ENCODE data around the gene TEDC1. TPM values are rescaled to one million over a fixed set of nuclear protein-coding genes. Genes with fewer than 3 reads are reported as not detected.

Gene TEDC1
- total RNA-seq, 1 experiment from 2014 or later = 28.5 TPM

DNA sequence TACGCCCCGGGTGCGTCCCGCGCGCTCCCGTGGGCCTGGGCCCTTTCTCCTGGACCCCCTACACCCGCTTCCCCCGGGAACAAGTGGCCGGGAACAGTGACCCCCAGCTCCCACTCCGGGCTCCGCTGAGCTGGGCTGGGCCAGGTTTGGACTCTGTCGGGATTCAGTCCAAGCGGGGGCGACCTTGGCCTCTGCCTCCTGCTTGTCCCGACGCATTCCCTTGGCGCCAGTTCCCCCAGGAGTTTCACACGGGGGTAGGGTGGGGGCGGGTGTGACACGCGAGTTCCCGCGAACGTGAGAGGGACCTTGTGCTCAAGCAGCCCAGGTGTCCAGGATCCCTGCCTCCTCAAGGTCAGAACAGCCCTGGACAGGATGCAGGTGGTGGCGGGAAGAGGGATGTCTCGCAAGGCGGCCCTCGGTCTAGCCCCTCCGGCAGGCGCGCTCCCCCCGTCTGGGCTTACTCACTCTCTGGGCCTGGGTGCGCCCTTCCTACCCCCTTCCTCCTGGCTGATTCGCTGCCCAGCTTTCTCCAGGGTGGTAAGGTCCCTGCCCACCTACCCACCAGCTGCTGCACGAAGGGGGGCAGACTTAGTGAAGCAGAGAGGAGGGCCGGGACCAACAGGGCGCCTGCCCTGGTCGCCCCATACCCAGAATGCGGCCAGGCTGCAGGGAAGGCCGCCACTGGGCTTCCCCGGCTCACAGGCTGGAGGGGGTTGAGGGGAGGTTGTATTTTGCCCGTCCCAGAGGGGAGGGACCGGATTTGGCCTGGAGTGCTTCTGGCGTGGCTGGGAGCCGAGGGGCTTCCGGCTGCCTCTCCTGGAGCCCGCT, 15.6 kb upstream of the TEDC1 start:
- peak overlapping the region; percentile 45 for H3K4me3 ChIP-seq (ENCODE audit: insufficient read depth, low read depth, low read length)
- H3K27me3 ChIP-seq (ENCODE audit: control insufficient read depth, insufficient read depth, low read length) = peaks cover 57% of the 10 kb centered on the region
- peak; percentile 91 for DNase-seq
- H3K36me3 ChIP-seq (replicated peaks; ENCODE audit: control insufficient read depth, insufficient read depth, low read length) = no peaks in the 10 kb centered on the region

DNA sequence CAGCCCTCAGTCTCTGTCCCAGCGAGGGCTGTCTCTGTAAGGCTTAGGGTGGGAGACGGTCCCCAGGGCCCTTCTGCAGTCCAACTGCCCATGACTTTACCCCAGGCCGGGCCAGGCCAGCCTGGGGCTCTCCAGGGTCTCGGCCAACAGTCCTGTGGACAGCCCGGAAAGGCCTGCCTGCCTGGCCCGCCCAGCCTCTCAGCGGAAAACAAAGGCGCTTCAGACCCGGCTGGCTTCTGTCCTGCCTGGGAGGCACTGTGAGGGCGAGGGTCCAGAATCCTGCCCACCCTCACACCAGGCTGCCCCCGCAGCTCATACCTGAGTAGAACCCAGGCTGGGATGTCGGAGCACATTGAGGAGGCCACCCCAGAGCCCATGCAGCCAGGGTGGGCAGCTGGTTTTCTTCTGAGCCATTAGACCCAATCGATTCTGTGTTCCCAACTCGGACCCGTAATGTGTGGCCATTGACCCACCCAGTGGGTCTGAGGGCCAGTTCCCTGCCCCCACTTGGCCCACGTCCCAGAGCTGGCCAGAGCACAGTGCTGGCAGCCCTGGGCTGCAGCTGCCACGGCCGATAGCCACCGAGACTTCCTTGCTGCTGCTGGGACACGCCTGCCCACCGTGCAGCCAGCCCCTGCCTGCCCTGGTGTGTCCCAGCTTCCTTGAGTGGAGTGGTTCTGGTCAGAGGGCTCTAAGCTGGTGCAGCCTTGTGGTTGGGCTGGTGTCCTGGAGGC, 14.8 kb upstream of the TEDC1 start:
- peaks cover 64% of the 10 kb centered on the region for H3K27me3 ChIP-seq (ENCODE audit: control insufficient read depth, insufficient read depth, low read length)
- peak; percentile 86 for DNase-seq
- peak overlapping the region; percentile 4; the same call in 1 of the 2 replicates for H3K4me3 ChIP-seq (ENCODE audit: insufficient read depth, low read depth, low read length)
- H3K36me3 ChIP-seq (replicated peaks; ENCODE audit: control insufficient read depth, insufficient read depth, low read length) = no peaks in the 10 kb centered on the region

DNA sequence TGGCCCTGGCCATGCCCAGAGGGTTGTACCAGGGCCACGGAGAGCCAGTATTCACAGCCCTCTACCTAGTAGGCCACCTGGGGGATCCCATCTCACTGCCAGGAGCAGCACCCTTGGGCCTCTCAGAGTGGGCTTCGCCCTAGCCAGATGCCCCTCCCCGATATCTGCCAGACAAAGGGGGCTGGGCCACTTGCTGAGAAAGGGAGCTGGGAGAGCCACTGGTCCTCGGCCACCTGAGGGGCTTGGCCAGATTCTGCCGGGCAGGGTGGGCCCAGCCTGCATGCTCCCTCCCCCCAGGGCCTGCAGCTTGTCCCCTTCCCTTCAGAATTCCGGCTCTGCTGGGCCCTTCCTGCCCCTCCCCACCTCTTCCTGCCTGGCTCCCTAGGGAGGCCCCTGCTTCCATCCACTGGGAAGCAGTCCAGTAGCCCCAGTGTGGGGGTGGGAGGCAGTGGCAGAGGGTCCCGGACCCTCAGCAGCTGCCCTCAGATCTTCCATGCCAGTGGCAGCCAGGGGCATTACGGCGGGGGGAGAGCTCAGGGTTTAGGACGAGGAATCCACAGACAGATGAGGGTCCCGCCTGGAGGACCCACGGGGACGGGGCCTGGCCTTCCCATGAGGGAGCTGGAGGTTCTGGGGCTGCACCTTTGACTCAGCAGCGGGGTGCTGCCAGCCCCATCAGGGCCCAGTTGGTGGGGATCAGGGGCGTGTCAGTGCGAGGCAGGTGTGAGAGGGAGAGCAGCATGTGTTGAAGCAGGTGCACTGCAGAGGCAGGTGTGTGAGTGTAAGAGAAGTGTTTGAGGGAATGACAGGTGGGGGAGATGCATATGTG, 14.0 kb upstream of the TEDC1 start:
- no peak for DNase-seq
- no peaks in the 10 kb centered on the region for H3K36me3 ChIP-seq (replicated peaks; ENCODE audit: control insufficient read depth, insufficient read depth, low read length)
- no peak overlapping the region for H3K4me3 ChIP-seq (ENCODE audit: insufficient read depth, low read depth, low read length)
- H3K27me3 ChIP-seq (ENCODE audit: control insufficient read depth, insufficient read depth, low read length) = peaks cover 69% of the 10 kb centered on the region

DNA sequence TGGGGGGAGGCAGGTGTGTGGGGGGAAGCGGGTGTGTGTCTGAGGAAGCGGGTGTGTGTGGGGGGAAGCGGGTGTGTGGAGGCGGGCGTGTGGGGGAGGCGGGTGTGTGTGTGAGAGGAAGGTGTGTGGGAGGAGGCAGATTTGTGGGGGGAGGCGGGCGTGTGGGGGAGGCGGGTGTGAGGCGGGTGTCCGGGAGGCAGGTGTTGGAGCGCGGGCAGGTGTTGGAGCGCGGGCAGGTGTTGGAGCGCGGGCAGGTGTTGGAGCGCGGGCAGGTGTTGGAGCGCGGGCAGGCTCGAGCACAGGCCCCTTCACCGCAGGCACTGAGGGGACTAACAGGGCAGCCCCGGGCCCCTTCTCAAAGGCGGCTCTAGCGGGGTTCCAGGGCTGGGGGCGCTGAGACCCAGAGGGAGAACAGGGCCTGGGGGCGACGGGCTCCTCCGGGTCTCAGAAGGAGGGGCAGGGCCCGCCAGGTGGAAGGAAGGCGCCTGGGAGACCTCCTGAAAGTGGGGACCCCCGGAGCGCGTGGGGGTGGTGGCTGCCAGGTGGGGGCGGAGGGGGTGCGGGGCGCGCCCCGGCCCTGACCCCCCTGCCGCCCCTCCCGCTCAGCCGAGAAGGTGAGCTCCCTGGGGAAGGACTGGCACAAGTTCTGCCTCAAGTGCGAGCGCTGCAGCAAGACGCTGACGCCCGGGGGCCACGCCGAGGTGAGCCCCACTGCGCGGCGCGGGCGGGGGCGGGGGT, 13.2 kb upstream of the TEDC1 start:
- no peak for DNase-seq
- Histone ChIP-seq H3K4me3 (ENCODE audit: insufficient read depth, low read depth, low read length) (peak overlapping the region; percentile 1; the same call in 1 of the 2 replicates), H3K36me3 (replicated peaks; ENCODE audit: control insufficient read depth, insufficient read depth, low read length) (no peaks in the 10 kb centered on the region), H3K27me3 (ENCODE audit: control insufficient read depth, insufficient read depth, low read length) (peaks cover 75% of the 10 kb centered on the region)

- H3K27me3 ChIP-seq (ENCODE audit: control insufficient read depth, insufficient read depth, low read length) = peaks cover 79% of the 10 kb centered on the region
- peak; percentile 92 for DNase-seq
These were observed 12.4 kb upstream of the TEDC1 start for GRCh38 chr14:105478398-105479251.

GRCh38 chr14:105479431-105480158, 11.5 kb upstream of the TEDC1 start:
- DNase-seq = peak; percentile 82
- peak overlapping the region; percentile 5; the same call in 1 of the 2 replicates for H3K4me3 ChIP-seq (ENCODE audit: insufficient read depth, low read depth, low read length)
- peaks cover 83% of the 10 kb centered on the region for H3K27me3 ChIP-seq (ENCODE audit: control insufficient read depth, insufficient read depth, low read length)
- no peaks in the 10 kb centered on the region for H3K36me3 ChIP-seq (replicated peaks; ENCODE audit: control insufficient read depth, insufficient read depth, low read length)

More at GRCh38 chr14:105478398-105479251, 12.4 kb upstream of the TEDC1 start:
- Histone ChIP-seq H3K4me3 (ENCODE audit: insufficient read depth, low read depth, low read length) (peak overlapping the region; percentile 1; the same call in 1 of the 2 replicates), H3K36me3 (replicated peaks; ENCODE audit: control insufficient read depth, insufficient read depth, low read length) (no peaks in the 10 kb centered on the region)

GRCh38 chr14:105480199-105480746, 10.8 kb upstream of the TEDC1 start:
- DNase-seq = no peak
- no peaks in the 10 kb centered on the region for H3K36me3 ChIP-seq (replicated peaks; ENCODE audit: control insufficient read depth, insufficient read depth, low read length)
- peaks cover 81% of the 10 kb centered on the region for H3K27me3 ChIP-seq (ENCODE audit: control insufficient read depth, insufficient read depth, low read length)
- no peak overlapping the region for H3K4me3 ChIP-seq (ENCODE audit: insufficient read depth, low read depth, low read length)

GRCh38 chr14:105480807-105481801, 9.9 kb upstream of the TEDC1 start:
- Histone ChIP-seq H3K4me3 (ENCODE audit: insufficient read depth, low read depth, low read length) (peak overlapping the region; percentile 21; the same call in 1 of the 2 replicates), H3K27me3 (ENCODE audit: control insufficient read depth, insufficient read depth, low read length) (peaks cover 81% of the 10 kb centered on the region), H3K36me3 (replicated peaks; ENCODE audit: control insufficient read depth, insufficient read depth, low read length) (no peaks in the 10 kb centered on the region)
- DNase-seq = peak; percentile 98

DNA sequence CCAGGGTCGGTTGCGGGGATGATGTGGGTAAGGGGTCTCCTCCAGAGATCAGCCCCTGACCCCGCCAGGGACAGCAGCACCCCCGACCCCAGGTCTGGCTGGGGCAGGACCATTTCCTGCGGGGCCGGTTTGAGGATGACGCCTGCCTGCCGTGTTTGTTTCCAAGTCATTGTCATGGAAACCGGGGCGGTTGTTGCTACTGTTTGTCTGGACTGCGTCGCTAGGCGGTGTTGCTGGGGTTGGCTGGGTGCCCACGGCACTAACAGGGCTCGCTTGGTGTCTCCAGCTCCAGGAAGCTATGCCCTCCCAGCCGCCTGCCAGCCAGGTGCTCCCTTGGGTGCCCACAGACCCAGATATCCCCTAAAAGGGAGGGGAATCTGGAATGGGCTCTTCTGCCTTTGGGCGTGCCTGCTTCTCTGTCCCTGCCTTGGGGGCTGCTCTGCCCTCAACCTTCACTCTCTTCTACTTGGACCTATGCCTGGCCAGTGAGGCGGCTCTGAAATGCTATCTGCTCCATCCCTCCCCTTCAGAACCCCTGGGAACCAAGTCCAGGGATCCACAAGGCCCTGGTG, 9.1 kb upstream of the TEDC1 start:
- H3K27me3 ChIP-seq (ENCODE audit: control insufficient read depth, insufficient read depth, low read length) = peaks cover 81% of the 10 kb centered on the region

DNA sequence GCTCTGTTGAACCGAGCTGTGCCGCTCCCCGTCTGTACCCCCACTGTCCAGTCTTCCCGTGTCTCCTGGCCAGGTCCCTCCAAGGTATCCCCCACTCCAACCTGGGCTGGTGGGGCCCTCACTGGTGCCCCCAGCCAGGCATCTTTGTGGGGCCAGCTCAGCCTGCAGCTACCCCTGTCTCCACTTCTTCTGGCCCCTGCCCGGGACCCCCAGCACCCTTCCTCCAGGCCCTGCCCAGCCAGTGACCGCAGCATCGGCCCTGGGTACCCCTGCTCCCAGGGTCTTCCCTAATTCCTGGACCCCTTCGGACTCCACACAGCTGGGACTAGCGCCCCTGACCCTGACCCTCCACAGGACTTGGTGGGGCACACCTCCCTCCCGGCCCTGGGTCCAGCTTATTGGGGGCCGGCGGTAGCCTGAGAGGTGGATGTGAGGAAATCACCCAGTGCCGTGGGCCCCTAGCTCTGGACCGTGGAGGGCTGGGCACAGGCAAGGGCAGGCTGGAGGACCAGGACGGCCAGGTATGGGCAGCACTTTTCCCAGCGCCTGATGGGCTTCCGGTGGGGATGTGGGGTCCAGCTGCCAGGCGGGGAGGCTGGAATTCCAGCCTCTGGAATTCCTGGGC, 8.4 kb upstream of the TEDC1 start:
- peaks cover 81% of the 10 kb centered on the region for H3K27me3 ChIP-seq (ENCODE audit: control insufficient read depth, insufficient read depth, low read length)
- no peak for DNase-seq
- no peaks in the 10 kb centered on the region for H3K36me3 ChIP-seq (replicated peaks; ENCODE audit: control insufficient read depth, insufficient read depth, low read length)
- no peak overlapping the region for H3K4me3 ChIP-seq (ENCODE audit: insufficient read depth, low read depth, low read length)

More for the DNA sequence above, 9.1 kb upstream of the TEDC1 start:
- DNase-seq = peak; percentile 96
- H3K4me3 ChIP-seq (ENCODE audit: insufficient read depth, low read depth, low read length) = no peak overlapping the region
- no peaks in the 10 kb centered on the region for H3K36me3 ChIP-seq (replicated peaks; ENCODE audit: control insufficient read depth, insufficient read depth, low read length)

All from H7 (cell line).